Gastroesophageal sphincter (tissue), 2 donors: Measurements from ENCODE around the gene EXOSC9.

Source experiments
- POLR2A ChIP-seq, 2 donors: fragments of 450-650 bp; IDR thresholded peaks; one replicate each; pipeline ENCODE4 v1.6.1; 2017; ENCODE audit warnings: antibody characterized with exemption in 2 of 2, mild to moderate bottlenecking in 2 of 2, moderate library complexity in 1 of 2
- POLR2AphosphoS5 ChIP-seq: sonication (generic); formaldehyde crosslinking; IDR thresholded peaks from one replicate; pipeline ENCODE4 v1.6.1; 2017; ENCODE audit warnings: antibody characterized with exemption

- TF ChIP-seq POLR2AphosphoS5, result no peak
- TF ChIP-seq POLR2A (IDR thresholded peaks at IDR 0.05), result no peak
These were observed 23.8 kb downstream of the EXOSC9 start for GRCh38 chr4:121824950-121825349.
